Fibroblast of villous mesenchyme (primary cell): Measurements from ENCODE around the gene CIAO2A. TPM values are rescaled to one million over a fixed set of nuclear protein-coding genes. Genes with fewer than 3 reads are reported as not detected.
A peak's percentile ranks its signal among the peaks of the same experiment; 100 is the strongest.

Experiments used
- DNase-seq: peaks from one replicate; pipeline ENCODE4 v3.0.0-alpha.2; 2010; ENCODE audit warnings: low read depth
- H3K4me3 ChIP-seq: 2 replicates; pipeline ENCODE4 v1.5.1; 2011; ENCODE audit warnings: low read depth, mild to moderate bottlenecking, low read length
- CTCF ChIP-seq: IDR thresholded peaks from 2 replicates; pipeline ENCODE4 v1.5.1; 2012; ENCODE audit warnings: low read depth, mild to moderate bottlenecking, low read length; ENCODE audit not compliant: insufficient read depth
- total RNA-seq: library from RNA; depleted of rRNA; stranded (reverse); fragments of >200 nt; gene quantifications from 2 replicates; pipeline ENCODE4 v1.2.3, GENCODE V29; 2012

The CIAO2A gene
- total RNA-seq, 1 donor, result 62.6 TPM

- peak; percentile 62 for TF ChIP-seq CTCF
- peak; percentile 42 for DNase-seq
- H3K4me3 ChIP-seq, result peak within 1 kb of the TSS; percentile 54
These were observed 47.1 kb downstream of the CIAO2A start, which contains the start of gene DAPK2 for GRCh38 chr15:64046421-64047153. DAPK2 (minus strand) TSS chr15:64046485; CDS start chr15:64040261, 6,224 bp downstream.

DNA sequence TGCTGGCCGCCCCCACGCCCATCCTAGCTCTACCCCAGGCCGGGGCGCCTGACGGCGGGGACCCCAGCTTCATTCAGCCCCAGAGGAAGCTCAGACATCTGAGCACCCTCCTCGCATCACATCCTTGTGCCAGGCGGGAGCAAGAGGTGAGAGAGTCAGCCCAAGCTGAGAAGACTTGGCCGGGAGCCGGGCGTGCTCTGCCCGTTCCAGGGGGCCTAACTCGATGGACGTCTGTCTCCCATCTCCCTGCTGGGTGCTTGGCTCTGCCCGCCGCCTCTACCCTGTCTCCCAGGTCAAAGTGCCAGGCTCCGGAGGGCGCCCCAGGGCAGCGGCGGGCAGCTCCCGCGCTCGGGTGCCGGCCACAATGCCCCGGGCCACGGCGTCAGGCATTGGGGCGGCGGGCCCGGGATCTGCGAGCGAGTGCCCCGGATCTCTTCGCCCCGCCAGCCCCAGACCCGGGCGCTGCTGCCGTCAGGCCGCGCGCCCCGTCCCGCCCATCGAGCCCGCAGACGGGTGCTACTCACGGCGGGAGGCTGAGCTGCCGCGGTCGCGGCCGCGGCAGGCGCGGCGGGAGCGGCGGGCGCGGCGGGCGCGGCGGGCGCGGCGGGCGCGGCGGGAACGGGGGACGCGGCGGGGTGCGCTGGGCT is 47.7 kb downstream of the CIAO2A start:
- H3K4me3 ChIP-seq, result peak overlapping the region; percentile 54
- DNase-seq, result no peak
- no peak for TF ChIP-seq CTCF

- H3K4me3 ChIP-seq, result no peak overlapping the region
- no peak for TF ChIP-seq CTCF
- DNase-seq, result no peak
These were observed 48.6 kb downstream of the CIAO2A start for GRCh38 chr15:64045101-64045435.

DNA sequence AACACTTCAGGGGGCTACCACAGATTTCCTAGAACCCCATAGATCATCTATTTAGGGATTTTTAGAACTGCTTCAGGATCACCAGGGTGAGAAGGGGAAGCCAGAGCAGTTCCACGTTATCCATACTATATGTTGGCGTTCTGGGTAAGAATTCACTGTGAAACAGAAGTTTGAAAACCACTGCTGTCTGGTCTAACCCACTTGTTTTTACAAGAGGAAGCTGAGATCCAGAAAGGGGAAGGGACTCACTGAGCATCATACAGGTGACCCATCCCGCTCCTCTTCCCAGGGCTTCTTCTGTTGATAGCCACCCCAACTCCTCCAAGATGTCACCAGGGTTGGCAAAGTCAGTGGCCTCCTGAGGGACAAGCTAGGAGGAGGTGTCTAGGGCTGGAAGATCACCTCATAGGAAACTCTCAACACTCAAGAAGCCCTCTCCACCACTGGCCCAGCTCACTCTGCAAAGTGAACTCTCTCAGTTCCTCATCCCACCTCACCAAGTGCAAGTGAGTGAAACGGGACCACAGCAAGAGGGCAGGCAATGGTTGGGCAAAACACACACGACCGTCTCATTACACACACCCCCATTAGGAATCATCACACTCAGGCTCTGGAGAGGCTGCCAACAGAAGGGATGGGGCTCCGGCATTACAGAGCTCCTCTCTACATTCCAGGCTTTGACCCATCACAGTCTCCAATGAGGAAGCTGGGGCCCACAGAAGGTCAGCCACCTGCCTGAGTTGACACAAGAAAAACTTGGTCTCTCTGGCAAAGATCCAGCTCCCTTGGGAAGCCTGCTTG is 49.1 kb downstream of the CIAO2A start:
- no peak for TF ChIP-seq CTCF
- H3K4me3 ChIP-seq, result no peak overlapping the region
- no peak for DNase-seq

GRCh38 chr15:64038878-64039610 is 54.6 kb downstream of the CIAO2A start:
- no peak for DNase-seq
- TF ChIP-seq CTCF, result no peak
- H3K4me3 ChIP-seq, result no peak overlapping the region

DNA sequence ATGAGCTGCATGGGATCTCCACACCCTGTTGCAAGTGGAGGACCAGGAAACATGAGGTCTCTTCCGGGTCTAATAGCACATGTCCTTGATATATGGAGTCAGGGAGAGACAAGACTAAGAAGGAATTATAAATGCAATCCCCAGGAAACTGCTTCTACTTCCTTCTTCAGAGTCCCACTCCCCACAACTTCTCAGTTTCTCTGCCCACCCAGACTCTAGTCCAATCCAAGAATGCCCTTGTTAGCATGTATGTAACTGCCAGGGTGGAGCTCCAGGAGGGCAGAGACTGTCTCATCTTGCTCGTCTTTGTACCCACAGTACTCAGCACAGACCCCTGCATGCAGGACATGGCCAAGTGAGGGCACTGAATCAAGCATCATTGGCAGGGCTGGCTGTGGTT is 55.7 kb downstream of the CIAO2A start:
- DNase-seq, result no peak
- no peak overlapping the region for H3K4me3 ChIP-seq
- TF ChIP-seq CTCF, result no peak
